K562 (cell line): Measurements from ENCODE around the gene ACP4. TPM values are rescaled to one million over a fixed set of nuclear protein-coding genes. Genes with fewer than 3 reads are reported as not detected.
A peak's percentile ranks its signal among the peaks of the same experiment; 100 is the strongest.

Source experiments
- BCLAF1 ChIP-seq, 2 experiments: fragments of 450-650 bp in 1 of 2; IDR thresholded peaks; 2 replicates each; pipeline ENCODE4 v1.6.1; 2011 to 2017; ENCODE audit warnings: low read depth in 2 of 2, antibody characterized with exemption in 1 of 2, borderline replicate concordance in 1 of 2, low read length in 1 of 2, mild to moderate bottlenecking in 1 of 2, mixed read lengths in 1 of 2; ENCODE audit not compliant: control insufficient read depth in 1 of 2
- EGR1 ChIP-seq: fragments of 450-650 bp; conservative IDR thresholded peaks from 2 replicates; pipeline ENCODE4 v1.6.1; 2017; ENCODE audit warnings: mild to moderate bottlenecking
- MLLT1 ChIP-seq, 2 experiments: fragments of 450-650 bp; IDR thresholded peaks; 2 replicates each; pipeline ENCODE4 v1.6.1; 2016
- TGIF2 ChIP-seq: sonication (generic); formaldehyde crosslinking; IDR thresholded peaks from 2 replicates; pipeline ENCODE4 v1.8.1; 2022; ENCODE audit warnings: mild to moderate bottlenecking, missing genetic modification reagents, moderate library complexity
- ZNF512 ChIP-seq: IDR thresholded peaks from 2 replicates; pipeline ENCODE4 v1.6.1; 2016; ENCODE audit warnings: missing genetic modification characterization, missing compliant biosample characterization
- polyA plus RNA-seq, 8 experiments: library from polyadenylated mRNA; depleted of rRNA in 4 of 8; stranded (reverse) in 5 of 8; unstranded in 3 of 8; fragments of >200 nt; fragmentation: Nextera tagmentation in 2 of 8; fragmentation: Illumina TruSeq in 1 of 8; extraction: Ambion mirVana in 2 of 8; extraction: Trizol in 1 of 8; gene quantifications; 2 replicates each; pipeline versions ENCODE4 v1.2.1 to v1.2.3, GENCODE V29; 2011 to 2014; ENCODE audit warnings: inconsistent platforms in 1 of 8, missing spikeins in 1 of 8
- total RNA-seq, 7 experiments: library from RNA; depleted of rRNA in 6 of 7; stranded (reverse); fragments of >200 nt in 6 of 7; fragmentation: Illumina TruSeq in 2 of 7; extraction: Trizol in 2 of 7; gene quantifications; 2 replicates each; pipeline versions ENCODE4 v1.2.1 to v1.2.3, GENCODE V29; 2011 to 2021; ENCODE audit warnings: low replicate concordance in 1 of 7
- TF ChIP-seq, protein P1 (sequence below): fragments of 450-650 bp; formaldehyde crosslinking; IDR thresholded peaks from 2 replicates; pipeline ENCODE4 v1.4.0; 2022; ENCODE audit warnings: missing genetic modification characterization

ACP4 gene
- total and polyA plus RNA-seq, 9 of the 15 experiments (the other 6 are each of a cell fraction or from before 2014, with no cell fraction given), result not detected

DNA sequence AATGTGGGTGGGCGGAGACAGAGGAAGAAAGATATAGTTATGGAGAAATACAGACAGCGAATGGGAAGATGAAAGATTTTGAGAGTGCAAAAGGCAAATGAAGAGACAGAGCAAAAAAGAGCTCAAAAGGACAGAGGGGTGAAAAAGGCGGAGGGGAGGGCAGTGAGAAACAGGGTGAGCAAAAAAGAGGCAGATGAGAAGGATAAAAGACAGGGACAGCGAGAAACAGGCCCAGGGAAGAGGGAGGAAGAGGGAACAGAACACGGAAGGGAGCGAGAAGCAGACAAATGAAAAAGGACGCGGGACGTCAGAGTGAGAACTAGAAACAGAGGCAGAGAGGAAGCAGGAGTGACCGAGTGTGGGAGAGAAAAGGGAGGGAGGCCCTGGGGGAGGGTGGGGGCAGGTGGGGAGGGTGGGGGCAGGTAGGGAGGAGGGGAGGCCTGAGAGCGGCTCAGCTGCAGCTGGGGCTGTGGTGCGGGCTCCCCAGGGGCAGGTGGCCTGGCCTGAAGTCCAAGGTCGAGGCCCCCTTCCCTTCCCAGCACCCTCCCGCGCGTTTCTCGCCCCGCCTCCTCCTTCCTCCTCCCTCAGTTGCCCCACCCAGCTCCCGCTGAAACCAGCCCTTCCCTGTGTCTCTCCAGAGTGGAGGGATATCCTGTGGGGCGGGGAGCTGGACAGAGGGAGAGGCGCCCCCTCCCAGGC lies 30.5 kb downstream of the ACP4 start (continued):
- TF ChIP-seq MLLT1 (IDR thresholded peaks at IDR 0.05) (peak; percentile 84 to 89; a peak in 2 of 4 replicates), EGR1 (no peak), BCLAF1 (IDR thresholded peaks at IDR 0.05; ENCODE audit: borderline replicate concordance in 1 of 2, control insufficient read depth in 1 of 2, low read depth in 2 of 2, low read length in 1 of 2) (peak in 1 of 2 experiments; percentile 52; a peak in 1 of 4 replicates), ZNF512 (tag) (peak; percentile 94), TGIF2 (CRISPR knock-in tag) (no peak)
- TF ChIP-seq, protein P1, sequence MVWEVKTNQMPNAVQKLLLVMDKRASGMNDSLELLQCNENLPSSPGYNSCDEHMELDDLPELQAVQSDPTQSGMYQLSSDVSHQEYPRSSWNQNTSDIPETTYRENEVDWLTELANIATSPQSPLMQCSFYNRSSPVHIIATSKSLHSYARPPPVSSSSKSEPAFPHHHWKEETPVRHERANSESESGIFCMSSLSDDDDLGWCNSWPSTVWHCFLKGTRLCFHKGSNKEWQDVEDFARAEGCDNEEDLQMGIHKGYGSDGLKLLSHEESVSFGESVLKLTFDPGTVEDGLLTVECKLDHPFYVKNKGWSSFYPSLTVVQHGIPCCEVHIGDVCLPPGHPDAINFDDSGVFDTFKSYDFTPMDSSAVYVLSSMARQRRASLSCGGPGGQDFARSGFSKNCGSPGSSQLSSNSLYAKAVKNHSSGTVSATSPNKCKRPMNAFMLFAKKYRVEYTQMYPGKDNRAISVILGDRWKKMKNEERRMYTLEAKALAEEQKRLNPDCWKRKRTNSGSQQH (CRISPR knock-in tag), result 0 out of 2 replicates have a peak, but pooled peaks have one; percentile 73
